IPS-18a (cell line): ENCODE results near the gene VWCE.
"Not testable (repeated sequence)": the region's sequence is repeated elsewhere in the genome, so short reads cannot be mapped to it uniquely, and the experiment has no call there.

Source experiments
- H3K27ac ChIP-seq: one replicate; pipeline ENCODE4 v1.5.1; 2013; ENCODE audit warnings: low read length
- H3K27me3 ChIP-seq: one replicate; pipeline ENCODE4 v1.6.1; 2013; ENCODE audit warnings: mild to moderate bottlenecking, low read length; ENCODE audit not compliant: control insufficient read depth, insufficient read depth
- H3K36me3 ChIP-seq: one replicate; pipeline ENCODE4 v1.6.1; 2013; ENCODE audit warnings: low read depth, low read length; ENCODE audit not compliant: control insufficient read depth
- H3K4me1 ChIP-seq: one replicate; pipeline ENCODE4 v1.6.1; 2013; ENCODE audit warnings: low read depth, low read length; ENCODE audit not compliant: control insufficient read depth
- H3K4me3 ChIP-seq: one replicate; pipeline ENCODE4 v1.5.1; 2013; ENCODE audit warnings: low read length
- H3K9ac ChIP-seq: one replicate; pipeline ENCODE4 v1.6.1; 2013; ENCODE audit warnings: mild to moderate bottlenecking, low read length, moderate library complexity
- H3K9me3 ChIP-seq: one replicate; pipeline ENCODE4 v1.6.1; 2013; ENCODE audit warnings: low read depth, low read length; ENCODE audit not compliant: control insufficient read depth

Gene VWCE

GRCh38 chr11:61240875-61241274 is 54.2 kb downstream of the VWCE start, which contains the start of gene PGA5:
Gene PGA5, plus strand, starts transcription at chr11:61241175. Its CDS starts 52 bp downstream, at chr11:61241227.
- not testable (repeated sequence) for H3K4me1 ChIP-seq, H3K4me3 ChIP-seq, H3K9ac ChIP-seq, H3K27ac ChIP-seq, H3K27me3 ChIP-seq, H3K36me3 ChIP-seq, H3K9me3 ChIP-seq

- not testable (repeated sequence) for H3K27ac ChIP-seq, H3K27me3 ChIP-seq, H3K4me3 ChIP-seq, H3K4me1 ChIP-seq, H3K9ac ChIP-seq, H3K36me3 ChIP-seq, H3K9me3 ChIP-seq
These were observed 54.8 kb downstream of the VWCE start for GRCh38 chr11:61240288-61240687.

GRCh38 chr11:61237130-61237529 is 58.0 kb downstream of the VWCE start:
- H3K27me3 ChIP-seq, H3K9ac ChIP-seq, H3K27ac ChIP-seq, H3K36me3 ChIP-seq, H3K4me1 ChIP-seq, H3K9me3 ChIP-seq, H3K4me3 ChIP-seq: not testable (repeated sequence)

GRCh38 chr11:61232548-61233145 is 62.5 kb downstream of the VWCE start:
- H3K27ac ChIP-seq, H3K27me3 ChIP-seq, H3K4me1 ChIP-seq, H3K36me3 ChIP-seq, H3K4me3 ChIP-seq, H3K9ac ChIP-seq, H3K9me3 ChIP-seq: not testable (repeated sequence)

- H3K9ac ChIP-seq, H3K27me3 ChIP-seq, H3K4me3 ChIP-seq, H3K27ac ChIP-seq, H3K9me3 ChIP-seq, H3K36me3 ChIP-seq, H3K4me1 ChIP-seq: not testable (repeated sequence)
These were observed 63.5 kb downstream of the VWCE start for GRCh38 chr11:61231585-61231984.

GRCh38 chr11:61231033-61231432 is 64.1 kb downstream of the VWCE start:
- not testable (repeated sequence) for H3K36me3 ChIP-seq, H3K4me3 ChIP-seq, H3K9me3 ChIP-seq, H3K4me1 ChIP-seq, H3K27ac ChIP-seq, H3K9ac ChIP-seq, H3K27me3 ChIP-seq

GRCh38 chr11:61229458-61229857 is 65.7 kb downstream of the VWCE start:
- not testable (repeated sequence) for H3K4me1 ChIP-seq, H3K9ac ChIP-seq, H3K9me3 ChIP-seq, H3K27ac ChIP-seq, H3K27me3 ChIP-seq, H3K36me3 ChIP-seq, H3K4me3 ChIP-seq

- not testable (repeated sequence) for H3K9me3 ChIP-seq, H3K27ac ChIP-seq, H3K9ac ChIP-seq, H3K36me3 ChIP-seq, H3K4me3 ChIP-seq, H3K4me1 ChIP-seq, H3K27me3 ChIP-seq
These were observed 68.5 kb downstream of the VWCE start for GRCh38 chr11:61226457-61227137.

- H3K4me1 ChIP-seq, H3K9ac ChIP-seq, H3K9me3 ChIP-seq, H3K27ac ChIP-seq, H3K36me3 ChIP-seq, H3K4me3 ChIP-seq, H3K27me3 ChIP-seq: not testable (repeated sequence)
These were observed 72.4 kb downstream of the VWCE start for GRCh38 chr11:61222692-61223091.

- not testable (repeated sequence) for H3K36me3 ChIP-seq, H3K4me3 ChIP-seq, H3K9me3 ChIP-seq, H3K4me1 ChIP-seq, H3K9ac ChIP-seq, H3K27me3 ChIP-seq, H3K27ac ChIP-seq
These were observed 73.1 kb downstream of the VWCE start, which contains the start of gene PGA4 for GRCh38 chr11:61222047-61222446. Gene PGA4, plus strand, starts transcription at chr11:61222347. Its CDS starts 54 bp downstream, at chr11:61222401.

GRCh38 chr11:61219016-61219415 is 76.1 kb downstream of the VWCE start:
- H3K27ac ChIP-seq, H3K4me1 ChIP-seq, H3K36me3 ChIP-seq, H3K9ac ChIP-seq, H3K27me3 ChIP-seq, H3K9me3 ChIP-seq, H3K4me3 ChIP-seq: not testable (repeated sequence)

- H3K9ac ChIP-seq, H3K4me3 ChIP-seq, H3K27me3 ChIP-seq, H3K4me1 ChIP-seq, H3K36me3 ChIP-seq, H3K9me3 ChIP-seq, H3K27ac ChIP-seq: not testable (repeated sequence)
These were observed 76.8 kb downstream of the VWCE start for GRCh38 chr11:61218306-61218705.
